Measurements from ENCODE around the gene KHNYN.

GRCh38 chr14:24435998-24436354 lies 6.2 kb downstream of the KHNYN start:
- TF ChIP-seq CTCF (conservative IDR thresholded peaks at IDR 0.05; ENCODE audit: low read length) (no peak), EZH2phosphoT487 (IDR thresholded peaks at IDR 0.05; ENCODE audit: borderline replicate concordance) (no peak)
